OCI-LY1 (cell line): ENCODE results near the gene TRPV2.

ENCODE experiments used
- H2AFZ ChIP-seq: fragments of 200-600 bp; sonication (generic), shearing (Covaris generic); 2 replicates; pipeline ENCODE4 v1.6.0; 2014; ENCODE audit warnings: antibody characterized with exemption, mild to moderate bottlenecking, low read length
- H3F3A ChIP-seq: fragments of 200-600 bp; sonication (generic), shearing (Covaris generic); 2 replicates; pipeline ENCODE4 v1.6.0; 2014; ENCODE audit warnings: mild to moderate bottlenecking, antibody characterized with exemption, low read length, moderate library complexity; ENCODE audit not compliant: insufficient read depth
- H3K27ac ChIP-seq: fragments of 200-600 bp; sonication (generic); 2 replicates; pipeline ENCODE4 v1.5.1; 2014; ENCODE audit warnings: low read length, mixed run types, mild to moderate bottlenecking, low read depth; ENCODE audit not compliant: poor library complexity, severe bottlenecking
- H3K27me3 ChIP-seq: fragments of 200-600 bp; sonication (generic); 2 replicates; pipeline ENCODE4 v1.6.0; 2014; ENCODE audit warnings: antibody characterized with exemption, mild to moderate bottlenecking, low read length, moderate library complexity; ENCODE audit not compliant: insufficient read depth
- H3K36me3 ChIP-seq: fragments of 200-600 bp; sonication (generic); 2 replicates; pipeline ENCODE4 v1.6.1; 2014; ENCODE audit warnings: mild to moderate bottlenecking, antibody characterized with exemption, low read length, moderate library complexity, mixed read lengths; ENCODE audit not compliant: insufficient read depth
- H3K4me1 ChIP-seq: fragments of 200-600 bp; sonication (generic); 2 replicates; pipeline ENCODE4 v1.5.1; 2014; ENCODE audit warnings: mild to moderate bottlenecking, low read length, moderate library complexity; ENCODE audit not compliant: insufficient read depth, severe bottlenecking
- H3K4me2 ChIP-seq: fragments of 200-600 bp; sonication (generic), shearing (Covaris generic); 2 replicates; pipeline ENCODE4 v1.6.1; 2014; ENCODE audit warnings: low read length
- H3K4me3 ChIP-seq: fragments of 200-600 bp; sonication (generic); 2 replicates; pipeline ENCODE4 v1.5.1; 2014; ENCODE audit warnings: low read length, low read depth, mild to moderate bottlenecking, mixed read lengths; ENCODE audit not compliant: poor library complexity, severe bottlenecking
- H3K79me2 ChIP-seq: fragments of 200-600 bp; shearing (Covaris generic); 2 replicates; pipeline ENCODE4 v1.6.1; 2016; ENCODE audit warnings: mixed run types, low read length, mixed read lengths; ENCODE audit not compliant: insufficient read depth
- H3K9ac ChIP-seq: fragments of 200-600 bp; sonication (generic), shearing (Covaris generic); 2 replicates; pipeline ENCODE4 v1.6.1; 2014; ENCODE audit warnings: mild to moderate bottlenecking, low read length, mixed read lengths
- H3K9me2 ChIP-seq: fragments of 200-600 bp; sonication (generic), shearing (Covaris generic); 2 replicates; pipeline ENCODE4 v1.6.1; 2014; ENCODE audit warnings: low read depth, mild to moderate bottlenecking, low read length, mixed read lengths
- H3K9me3 ChIP-seq: fragments of 200-600 bp; shearing (Covaris generic); 2 replicates; pipeline ENCODE4 v1.6.1; 2014; ENCODE audit warnings: low read length, mixed read lengths
- H4K20me1 ChIP-seq: fragments of 200-600 bp; sonication (generic), shearing (Covaris generic); 2 replicates; pipeline ENCODE4 v1.6.0; 2016; ENCODE audit warnings: mild to moderate bottlenecking, low read length; ENCODE audit not compliant: insufficient read depth
- EZH2 ChIP-seq: fragments of 200-600 bp; sonication (generic), shearing (Covaris generic); IDR thresholded peaks from 2 replicates; pipeline ENCODE4 v1.8.0; 2017; ENCODE audit warnings: borderline replicate concordance, mixed run types, mild to moderate bottlenecking, antibody characterized with exemption, low read length, moderate library complexity, mixed read lengths
- TF ChIP-seq, protein P1 (sequence below): fragments of 200-600 bp; sonication (generic), shearing (Covaris generic); IDR thresholded peaks from 2 replicates; pipeline ENCODE4 v1.5.1; 2017; ENCODE audit warnings: mild to moderate bottlenecking, antibody characterized with exemption, low read length, moderate library complexity, mixed read lengths

The TRPV2 gene

DNA sequence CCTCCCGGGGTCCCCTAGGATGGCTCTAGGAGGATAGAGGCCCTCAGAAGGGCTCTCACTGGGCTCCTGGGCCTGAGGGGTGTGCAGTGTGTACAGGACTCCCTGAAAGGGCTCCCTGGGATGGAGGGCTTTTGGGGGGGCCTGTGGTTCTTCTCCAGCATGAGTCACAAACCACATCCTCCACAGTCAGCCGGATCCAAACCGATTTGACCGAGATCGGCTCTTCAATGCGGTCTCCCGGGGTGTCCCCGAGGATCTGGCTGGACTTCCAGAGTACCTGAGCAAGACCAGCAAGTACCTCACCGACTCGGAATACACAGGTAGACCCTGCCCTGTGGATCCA, 4.5 kb downstream of the TRPV2 start:
- Histone ChIP-seq H2AFZ (no peak overlapping the region), H3K4me1 (peaks cover 29% of the 10 kb centered on the region), H4K20me1 (no peaks in the 10 kb centered on the region), H3K4me2 (no peak overlapping the region), H3K9ac (no peak overlapping the region), H3K9me3 (no peaks in the 10 kb centered on the region), H3K27ac (no peak overlapping the region), H3F3A (no peaks in the 10 kb centered on the region), H3K36me3 (peaks cover 32% of the 10 kb centered on the region; the same call in 1 of the 2 replicates), H3K9me2 (no peaks in the 10 kb centered on the region), H3K79me2 (no peaks in the 10 kb centered on the region), H3K27me3 (no peaks in the 10 kb centered on the region), H3K4me3 (no peak overlapping the region)
- TF ChIP-seq, protein P1, sequence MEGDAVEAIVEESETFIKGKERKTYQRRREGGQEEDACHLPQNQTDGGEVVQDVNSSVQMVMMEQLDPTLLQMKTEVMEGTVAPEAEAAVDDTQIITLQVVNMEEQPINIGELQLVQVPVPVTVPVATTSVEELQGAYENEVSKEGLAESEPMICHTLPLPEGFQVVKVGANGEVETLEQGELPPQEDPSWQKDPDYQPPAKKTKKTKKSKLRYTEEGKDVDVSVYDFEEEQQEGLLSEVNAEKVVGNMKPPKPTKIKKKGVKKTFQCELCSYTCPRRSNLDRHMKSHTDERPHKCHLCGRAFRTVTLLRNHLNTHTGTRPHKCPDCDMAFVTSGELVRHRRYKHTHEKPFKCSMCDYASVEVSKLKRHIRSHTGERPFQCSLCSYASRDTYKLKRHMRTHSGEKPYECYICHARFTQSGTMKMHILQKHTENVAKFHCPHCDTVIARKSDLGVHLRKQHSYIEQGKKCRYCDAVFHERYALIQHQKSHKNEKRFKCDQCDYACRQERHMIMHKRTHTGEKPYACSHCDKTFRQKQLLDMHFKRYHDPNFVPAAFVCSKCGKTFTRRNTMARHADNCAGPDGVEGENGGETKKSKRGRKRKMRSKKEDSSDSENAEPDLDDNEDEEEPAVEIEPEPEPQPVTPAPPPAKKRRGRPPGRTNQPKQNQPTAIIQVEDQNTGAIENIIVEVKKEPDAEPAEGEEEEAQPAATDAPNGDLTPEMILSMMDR: no peak
- no peak for TF ChIP-seq EZH2

DNA sequence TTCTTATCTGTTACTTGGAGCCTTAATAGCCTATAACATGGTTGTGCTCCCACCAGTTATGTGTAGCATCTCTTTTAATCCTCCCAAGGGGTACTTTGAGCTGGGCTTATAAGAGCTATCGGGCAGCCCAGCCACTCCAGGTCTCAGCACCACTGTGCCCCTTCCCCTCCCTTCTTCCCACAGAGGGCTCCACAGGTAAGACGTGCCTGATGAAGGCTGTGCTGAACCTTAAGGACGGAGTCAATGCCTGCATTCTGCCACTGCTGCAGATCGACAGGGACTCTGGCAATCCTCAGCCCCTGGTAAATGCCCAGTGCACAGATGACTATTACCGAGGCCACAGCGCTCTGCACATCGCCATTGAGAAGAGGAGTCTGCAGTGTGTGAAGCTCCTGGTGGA, 7.0 kb downstream of the TRPV2 start:
- no peaks in the 10 kb centered on the region for H3K9me3 ChIP-seq
- no peak overlapping the region for H3K4me2 ChIP-seq

DNA sequence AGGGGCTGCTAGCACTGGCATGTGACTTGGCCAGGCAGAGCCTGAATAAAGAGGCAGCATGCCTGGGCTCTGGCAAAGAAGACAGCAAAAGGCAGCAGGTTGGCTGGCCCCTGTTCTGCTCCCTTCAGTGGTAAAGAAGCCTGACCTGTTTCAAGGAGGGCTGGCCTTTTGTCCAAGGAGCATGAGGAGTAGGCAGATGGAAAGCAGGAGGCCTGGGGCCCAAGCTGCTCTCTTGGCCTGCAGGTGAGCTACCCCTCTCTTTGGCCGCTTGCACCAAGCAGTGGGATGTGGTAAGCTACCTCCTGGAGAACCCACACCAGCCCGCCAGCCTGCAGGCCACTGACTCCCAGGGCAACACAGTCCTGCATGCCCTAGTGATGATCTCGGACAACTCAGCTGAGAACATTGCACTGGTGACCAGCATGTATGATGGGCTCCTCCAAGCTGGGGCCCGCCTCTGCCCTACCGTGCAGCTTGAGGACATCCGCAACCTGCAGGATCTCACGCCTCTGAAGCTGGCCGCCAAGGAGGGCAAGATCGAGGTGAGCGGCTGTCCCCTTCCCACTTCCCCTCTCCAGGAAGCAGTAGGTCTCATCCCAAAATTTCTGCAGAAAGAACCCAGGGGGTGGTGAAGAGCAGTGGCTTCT, 8.0 kb downstream of the TRPV2 start:
- Histone ChIP-seq H3K79me2 (no peaks in the 10 kb centered on the region), H3K9me2 (no peaks in the 10 kb centered on the region), H2AFZ (no peak overlapping the region), H3K9me3 (no peaks in the 10 kb centered on the region), H3K27me3 (no peaks in the 10 kb centered on the region), H3K4me1 (peaks cover 12% of the 10 kb centered on the region), H3F3A (no peaks in the 10 kb centered on the region), H3K4me2 (no peak overlapping the region), H3K4me3 (no peak overlapping the region), H3K27ac (no peak overlapping the region), H4K20me1 (no peaks in the 10 kb centered on the region), H3K9ac (no peak overlapping the region), H3K36me3 (peaks cover 45% of the 10 kb centered on the region; the same call in 1 of the 2 replicates)
- TF ChIP-seq, protein P1: no peak
- no peak for TF ChIP-seq EZH2

More for the DNA sequence above, 7.0 kb downstream of the TRPV2 start:
- no peak for TF ChIP-seq EZH2
- TF ChIP-seq, protein P1: no peak
- Histone ChIP-seq H3K9me2 (no peaks in the 10 kb centered on the region), H3K9ac (no peak overlapping the region), H3K27me3 (no peaks in the 10 kb centered on the region), H3F3A (no peaks in the 10 kb centered on the region), H3K79me2 (no peaks in the 10 kb centered on the region), H3K36me3 (peaks cover 48% of the 10 kb centered on the region; the same call in 1 of the 2 replicates), H3K4me1 (peaks cover 14% of the 10 kb centered on the region), H4K20me1 (no peaks in the 10 kb centered on the region), H3K4me3 (no peak overlapping the region), H3K27ac (no peak overlapping the region), H2AFZ (no peak overlapping the region)
